Fibroblast of pulmonary artery (primary cell): ENCODE measurements around the gene SLC35A3.
A peak's percentile ranks its signal among the peaks of the same experiment; 100 is the strongest.
"Not testable (repeated sequence)": the region's sequence is repeated elsewhere in the genome, so short reads cannot be mapped to it uniquely, and the experiment has no call there.

Source experiments
- DNase-seq: peaks from one replicate; pipeline ENCODE4 v3.0.0-alpha.2; 2010; ENCODE audit warnings: low read depth
- H3K4me3 ChIP-seq: replicated peaks from 2 replicates; pipeline ENCODE4 v1.5.1; 2011; ENCODE audit warnings: low read depth, mild to moderate bottlenecking, control low read depth, low read length, moderate library complexity
- TF ChIP-seq, protein P1 (sequence below): IDR thresholded peaks from 2 replicates; pipeline ENCODE4 v1.5.1; 2011; ENCODE audit warnings: mild to moderate bottlenecking, control low read depth, low read length, inconsistent platforms; ENCODE audit errors: missing control alignments

Gene SLC35A3

GRCh38 chr1:99944192-99944591, 25.6 kb upstream of the SLC35A3 start:
- DNase-seq = no peak
- TF ChIP-seq, protein P1, sequence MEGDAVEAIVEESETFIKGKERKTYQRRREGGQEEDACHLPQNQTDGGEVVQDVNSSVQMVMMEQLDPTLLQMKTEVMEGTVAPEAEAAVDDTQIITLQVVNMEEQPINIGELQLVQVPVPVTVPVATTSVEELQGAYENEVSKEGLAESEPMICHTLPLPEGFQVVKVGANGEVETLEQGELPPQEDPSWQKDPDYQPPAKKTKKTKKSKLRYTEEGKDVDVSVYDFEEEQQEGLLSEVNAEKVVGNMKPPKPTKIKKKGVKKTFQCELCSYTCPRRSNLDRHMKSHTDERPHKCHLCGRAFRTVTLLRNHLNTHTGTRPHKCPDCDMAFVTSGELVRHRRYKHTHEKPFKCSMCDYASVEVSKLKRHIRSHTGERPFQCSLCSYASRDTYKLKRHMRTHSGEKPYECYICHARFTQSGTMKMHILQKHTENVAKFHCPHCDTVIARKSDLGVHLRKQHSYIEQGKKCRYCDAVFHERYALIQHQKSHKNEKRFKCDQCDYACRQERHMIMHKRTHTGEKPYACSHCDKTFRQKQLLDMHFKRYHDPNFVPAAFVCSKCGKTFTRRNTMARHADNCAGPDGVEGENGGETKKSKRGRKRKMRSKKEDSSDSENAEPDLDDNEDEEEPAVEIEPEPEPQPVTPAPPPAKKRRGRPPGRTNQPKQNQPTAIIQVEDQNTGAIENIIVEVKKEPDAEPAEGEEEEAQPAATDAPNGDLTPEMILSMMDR = no peak
- H3K4me3 ChIP-seq = no peak overlapping the region

DNA sequence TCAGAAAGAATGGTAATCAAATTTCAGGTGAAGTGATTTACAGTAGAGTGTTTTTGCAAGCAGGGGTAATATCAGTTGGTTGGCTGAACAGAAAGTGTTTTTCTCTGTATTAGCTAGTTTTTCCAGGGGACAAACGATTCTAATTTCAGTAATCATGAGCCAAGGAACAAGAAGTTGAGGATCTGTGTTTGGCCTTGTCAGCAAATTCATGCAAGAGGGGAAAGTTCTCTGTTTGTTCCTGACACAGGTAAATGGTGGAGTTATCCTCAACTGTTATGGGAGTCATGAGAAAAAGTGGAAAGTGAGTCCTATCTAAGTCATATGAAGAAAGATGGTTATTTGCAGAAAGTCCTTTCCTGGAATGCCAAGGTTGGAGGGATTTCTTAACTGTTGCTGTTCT, 24.6 kb upstream of the SLC35A3 start:
- DNase-seq = no peak
- H3K4me3 ChIP-seq = no peak overlapping the region
- TF ChIP-seq, protein P1 = no peak

DNA sequence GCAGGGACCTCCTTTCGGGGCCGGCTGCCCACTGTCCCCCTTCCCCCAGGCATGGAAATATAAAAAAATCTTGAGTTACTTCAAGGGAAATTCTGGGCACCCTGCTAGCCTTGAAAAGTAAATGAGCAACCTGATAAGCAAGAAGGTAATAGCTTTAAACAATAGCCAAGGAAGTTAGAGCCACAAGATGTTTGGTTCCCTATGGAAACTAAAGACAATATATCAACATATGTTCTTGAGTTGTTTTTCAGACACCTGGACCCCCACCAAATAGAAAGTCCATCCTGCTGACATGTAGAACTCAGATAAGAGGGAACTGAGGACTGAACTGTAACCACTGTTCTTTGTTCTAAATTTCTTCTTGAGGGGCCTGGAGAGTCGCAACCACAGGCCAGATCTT, 19.3 kb upstream of the SLC35A3 start:
- TF ChIP-seq, protein P1 = no peak

DNA sequence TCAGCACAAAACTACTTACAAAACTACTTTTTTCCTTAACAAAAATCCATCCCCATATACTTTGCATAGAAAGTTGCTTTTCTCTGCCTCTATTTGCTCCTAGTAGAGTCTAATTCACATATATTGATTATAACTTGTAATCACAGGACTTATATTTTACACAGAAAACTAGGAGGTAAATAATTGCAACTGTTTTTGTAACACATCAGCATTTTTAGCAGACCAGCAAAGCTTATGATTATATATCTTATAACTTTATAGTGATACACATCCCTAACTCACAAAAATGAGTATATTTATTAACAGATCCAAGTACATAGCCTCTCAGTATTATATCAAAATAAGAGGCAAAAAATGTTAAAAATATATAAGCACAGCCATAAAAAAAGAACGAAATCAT, 17.3 kb upstream of the SLC35A3 start:
- H3K4me3 ChIP-seq = no peak overlapping the region
- DNase-seq = no peak
- TF ChIP-seq, protein P1 = no peak

More for the DNA sequence above, 19.3 kb upstream of the SLC35A3 start:
- no peak overlapping the region for H3K4me3 ChIP-seq
- peak; percentile 16 for DNase-seq

- no peak overlapping the region for H3K4me3 ChIP-seq
- TF ChIP-seq, protein P1 = no peak
- DNase-seq = no peak
These were observed 14.4 kb upstream of the SLC35A3 start for GRCh38 chr1:99955375-99955774.

GRCh38 chr1:99956755-99957154, 13.0 kb upstream of the SLC35A3 start:
- peak; percentile 94 for DNase-seq
- no peak overlapping the region for H3K4me3 ChIP-seq
- TF ChIP-seq, protein P1 = peak; percentile 44

DNA sequence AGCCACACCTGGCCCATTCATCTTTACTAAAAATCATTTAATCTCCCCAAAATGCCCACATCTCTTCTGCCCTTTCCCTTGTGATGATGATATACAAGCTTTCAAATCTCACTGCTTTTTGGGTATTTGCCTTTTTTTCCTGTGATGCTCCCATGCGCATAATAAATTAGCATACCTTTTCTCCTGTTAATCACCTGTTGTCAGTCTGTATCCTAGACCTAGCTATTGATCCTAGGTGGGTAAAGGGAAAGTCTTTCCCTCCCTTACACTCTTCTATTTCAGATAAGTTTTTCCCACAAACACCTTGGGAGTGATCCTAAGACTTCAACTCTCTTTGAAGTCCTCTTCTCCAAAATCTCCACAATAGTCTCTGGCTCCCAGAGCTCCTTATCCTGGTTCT, 12.0 kb upstream of the SLC35A3 start:
- TF ChIP-seq, protein P1 = no peak

GRCh38 chr1:99959189-99959705, 10.5 kb upstream of the SLC35A3 start:
- H3K4me3 ChIP-seq, DNase-seq: not testable (repeated sequence)

More for the DNA sequence above, 12.0 kb upstream of the SLC35A3 start:
- no peak overlapping the region for H3K4me3 ChIP-seq
- no peak for DNase-seq

DNA sequence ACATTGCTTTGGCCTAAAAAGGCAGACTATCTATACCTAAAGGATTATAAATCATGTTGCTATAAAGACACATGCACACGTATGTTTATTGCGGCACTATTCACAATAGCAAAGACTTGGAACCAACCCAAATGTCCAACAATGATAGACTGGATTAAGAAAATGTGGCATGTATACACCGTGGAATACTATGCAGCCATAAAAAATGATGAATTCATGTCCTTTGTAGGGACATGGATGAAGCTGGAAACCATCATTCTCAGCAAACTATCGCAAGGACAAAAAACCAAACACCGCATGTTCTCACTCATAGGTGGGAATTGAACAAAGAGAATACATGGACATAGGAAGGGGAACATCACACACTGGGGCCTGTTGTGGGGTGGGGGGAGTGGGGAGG, 9.5 kb upstream of the SLC35A3 start:
- DNase-seq, H3K4me3 ChIP-seq: not testable (repeated sequence)
